HG03565 (cell line): ENCODE data around the gene RND1.
"Not testable (repeated sequence)": the region's sequence is repeated elsewhere in the genome, so short reads cannot be mapped to it uniquely, and the experiment has no call there.

Experiments used
- ATAC-seq: cut with Tn5 transposase; IDR thresholded peaks from one replicate; pipeline ENCODE4 v1.9.1; 2021; ENCODE audit warnings: mild to moderate bottlenecking, moderate library complexity; ENCODE audit not compliant: unreplicated experiment

Gene RND1

GRCh38 chr12:48869191-48869590, 3.5 kb upstream of the RND1 start:
- ATAC-seq: no peak

GRCh38 chr12:48868451-48868850, 2.8 kb upstream of the RND1 start:
- no peak for ATAC-seq

DNA sequence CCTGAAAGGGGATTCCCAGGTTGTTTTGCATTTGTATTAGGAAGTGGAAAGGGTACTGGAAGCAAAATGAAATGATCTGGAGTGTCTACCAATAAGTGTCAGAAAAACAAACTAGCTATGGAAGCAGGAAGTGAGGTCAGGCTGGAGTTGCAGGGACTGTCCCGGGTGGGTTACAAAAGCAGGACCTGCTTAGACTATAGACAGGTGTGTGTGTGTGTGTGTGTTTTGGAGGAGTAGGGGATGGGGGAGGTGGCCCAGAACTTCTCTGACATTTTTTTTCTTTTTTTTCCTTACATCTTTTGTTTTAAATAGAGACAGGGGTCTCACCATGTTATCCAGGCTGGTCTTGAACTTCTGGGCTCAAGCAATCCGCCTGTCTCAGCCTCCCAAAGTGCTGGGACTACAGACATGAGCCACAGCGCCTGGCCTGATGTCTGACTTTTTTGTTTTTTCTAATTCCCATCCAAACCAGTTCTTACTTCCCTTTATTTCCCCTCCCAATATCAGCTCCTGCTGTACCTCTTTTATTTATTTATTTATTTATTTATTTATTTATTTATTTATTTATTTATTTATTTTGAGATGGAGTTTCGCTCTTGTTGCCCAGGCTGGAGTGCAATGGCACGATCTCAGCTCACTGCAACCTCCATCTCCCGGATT, 512 bp upstream of the RND1 start:
- ATAC-seq: no peak

DNA sequence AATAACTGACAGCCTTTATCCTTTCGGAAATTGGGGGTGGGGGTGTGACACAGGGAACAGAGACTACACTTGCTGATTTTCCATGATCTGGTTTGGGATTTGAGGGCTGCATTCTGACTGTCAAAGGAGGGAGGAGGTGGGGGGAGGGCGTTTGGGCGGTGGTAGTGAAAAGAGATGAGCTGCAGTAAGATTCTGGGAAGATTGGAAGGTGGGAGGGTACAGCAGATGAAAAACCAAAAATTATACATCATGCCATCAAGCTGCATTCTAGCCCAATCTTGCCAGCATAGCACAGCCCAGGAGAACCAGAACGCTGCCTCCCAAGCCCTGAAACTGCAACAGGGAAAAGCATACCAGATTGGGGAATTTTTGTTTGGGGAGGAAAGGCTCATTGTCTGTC, 2.4 kb downstream of the RND1 start:
- no peak for ATAC-seq

DNA sequence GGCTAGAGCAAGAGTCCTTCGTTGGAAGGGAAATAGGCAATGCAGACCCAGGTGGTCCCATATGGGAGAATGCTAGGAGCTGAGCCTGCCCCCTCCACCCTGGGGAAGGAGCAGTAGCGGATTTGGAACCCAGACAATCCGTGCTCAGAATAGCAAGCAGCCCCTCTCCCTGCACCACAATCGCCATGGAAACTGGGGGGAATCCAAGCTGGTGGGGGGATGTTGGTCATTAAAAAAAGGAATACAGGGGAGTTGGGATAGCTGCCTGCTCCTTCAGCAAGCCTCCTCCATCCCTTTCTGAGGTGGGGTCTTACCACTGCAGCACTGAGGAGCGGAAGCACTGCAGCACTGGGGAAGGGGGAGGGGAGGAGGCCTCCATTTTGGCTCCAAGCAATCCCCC, 2.9 kb downstream of the RND1 start:
- no peak for ATAC-seq

DNA sequence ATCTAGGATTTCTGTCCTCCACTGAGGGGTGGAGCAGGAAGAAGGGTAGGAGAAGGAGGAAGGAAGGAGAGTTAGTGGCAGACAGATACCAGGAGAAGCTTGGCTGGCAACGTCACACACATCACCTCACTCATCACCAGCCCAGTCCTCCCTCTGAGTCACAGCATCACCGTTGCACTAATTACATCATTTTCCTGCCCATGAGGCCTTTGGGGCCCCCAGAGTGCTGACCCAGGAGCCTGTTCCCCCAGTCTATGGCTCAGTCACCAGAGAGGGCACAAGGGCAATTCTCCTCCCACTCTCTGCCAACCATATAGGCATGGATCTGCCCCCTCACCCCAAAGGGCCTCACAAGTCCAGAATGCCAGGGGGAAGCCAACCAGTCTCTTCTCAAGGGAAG, 4.6 kb downstream of the RND1 start:
- no peak for ATAC-seq

GRCh38 chr12:48860236-48860635, 5.4 kb downstream of the RND1 start:
- ATAC-seq: not testable (repeated sequence)

- ATAC-seq: no peak
Measured at GRCh38 chr12:48859607-48860006, 6.1 kb downstream of the RND1 start.

GRCh38 chr12:48858043-48858442, 7.6 kb downstream of the RND1 start:
- ATAC-seq: no peak

DNA sequence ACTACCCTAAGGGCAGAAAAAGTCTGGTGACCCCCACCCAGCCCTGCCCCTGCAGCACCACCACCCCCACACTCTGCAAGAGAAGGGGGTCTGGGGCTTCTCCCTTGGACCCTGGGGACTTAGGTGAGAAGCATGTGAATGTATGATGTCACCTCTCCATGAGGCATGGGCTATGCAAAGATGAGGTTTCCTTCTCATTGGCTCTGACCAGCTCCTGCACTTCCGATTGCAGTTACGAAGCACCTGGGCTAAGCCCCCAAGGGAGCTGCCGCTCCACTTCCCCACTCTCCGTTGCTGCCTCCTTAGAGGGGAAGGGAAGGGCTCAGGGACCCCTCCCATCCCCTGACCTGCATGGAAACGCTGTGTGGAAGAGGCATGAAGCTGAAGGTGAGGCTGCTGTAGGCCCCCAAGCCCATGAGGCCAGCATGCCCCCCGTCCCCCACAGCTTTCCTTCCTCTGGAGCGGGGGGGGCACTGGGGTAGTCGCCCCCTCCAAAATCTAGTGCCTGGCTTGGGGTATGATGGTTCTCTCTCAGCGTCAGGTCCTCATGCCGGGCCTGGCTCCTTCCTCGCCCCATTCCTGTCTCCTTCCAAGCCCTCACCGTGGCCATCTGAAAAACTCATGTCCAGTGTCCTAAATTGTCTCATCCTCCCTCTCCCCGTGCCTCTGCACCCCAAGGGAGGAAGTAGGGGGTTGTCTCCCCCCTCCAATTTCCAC, 8.2 kb downstream of the RND1 start:
- ATAC-seq: no peak

DNA sequence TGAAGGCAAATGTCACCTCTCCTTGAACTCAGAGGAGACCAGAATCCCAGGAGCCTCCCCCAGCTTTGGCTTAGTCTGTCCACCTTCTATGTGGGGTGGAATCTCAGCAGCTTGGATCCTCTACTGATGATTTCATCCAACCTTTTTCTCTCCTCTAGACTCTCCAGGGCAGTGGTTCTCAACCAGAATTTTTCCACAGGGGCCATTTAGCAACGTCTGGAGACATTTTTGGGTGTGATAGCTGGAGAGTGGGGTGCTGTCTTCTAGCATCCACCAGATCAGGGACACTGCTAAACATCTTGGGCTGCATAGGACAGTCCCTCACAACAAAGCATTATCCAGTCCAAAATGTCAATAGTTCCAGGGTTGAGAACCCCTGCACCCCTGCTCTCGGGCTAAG, 9.3 kb downstream of the RND1 start:
- no peak for ATAC-seq

GRCh38 chr12:48854932-48855331, 10.7 kb downstream of the RND1 start:
- not testable (repeated sequence) for ATAC-seq

- no peak for ATAC-seq
Measured at GRCh38 chr12:48854488-48854887, 11.2 kb downstream of the RND1 start.

DNA sequence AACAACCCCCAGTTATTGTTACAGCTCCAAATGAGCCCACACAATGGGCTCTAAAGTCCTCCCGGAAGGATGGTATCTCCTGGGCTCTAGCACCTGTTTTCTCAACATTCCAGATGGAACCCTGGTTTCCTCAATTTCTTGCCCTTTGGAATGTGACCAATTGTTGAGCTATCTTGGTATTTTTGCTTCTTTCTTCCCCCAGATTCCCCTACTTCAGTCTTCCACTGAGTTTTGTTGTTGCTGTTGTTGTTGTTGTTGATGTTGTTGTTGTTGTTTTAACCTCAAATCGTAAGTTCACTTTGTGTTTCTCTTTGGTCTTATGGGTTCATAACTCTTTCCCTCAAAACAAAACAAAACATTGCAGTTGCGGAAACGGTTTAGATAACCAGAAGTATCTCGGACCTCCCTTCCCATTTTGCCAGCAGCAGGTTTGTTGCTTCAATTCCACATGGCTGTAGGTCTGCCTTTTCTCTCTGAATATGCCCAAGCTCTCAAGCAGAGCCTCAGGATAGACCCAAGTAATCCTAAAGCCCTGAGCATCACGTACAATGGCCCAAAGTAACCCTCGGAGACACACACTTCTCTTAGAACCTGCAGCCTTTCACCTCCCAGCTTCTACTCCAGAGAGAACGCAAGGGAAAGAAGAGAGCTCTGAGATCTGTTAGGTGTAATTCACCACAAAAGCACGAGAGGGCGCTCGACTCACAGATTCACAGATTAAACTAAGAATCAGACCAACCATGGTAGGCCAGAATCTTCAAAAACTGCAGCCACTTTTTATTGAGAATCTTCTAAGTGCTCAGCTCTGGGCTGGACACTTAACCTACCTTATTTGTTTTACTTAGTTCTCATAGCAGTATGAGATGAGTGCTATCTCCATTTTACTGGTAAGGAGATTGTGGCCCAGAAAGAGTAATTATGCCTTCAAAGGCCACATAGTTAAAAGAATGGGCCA, 12.7 kb downstream of the RND1 start:
- peak; percentile 34 for ATAC-seq

- ATAC-seq: peak; percentile 89
Measured at GRCh38 chr12:48851883-48852733, 13.6 kb downstream of the RND1 start, which contains the start of gene DDX23. Gene DDX23, minus strand, starts transcription at chr12:48852163. Its CDS starts 6,381 bp downstream, at chr12:48845782.

- ATAC-seq: not testable (repeated sequence)
Measured at GRCh38 chr12:48842021-48842420, 23.6 kb downstream of the RND1 start.

GRCh38 chr12:48838048-48838447, 27.6 kb downstream of the RND1 start:
- ATAC-seq: no peak

GRCh38 chr12:48832321-48833060, 33.2 kb downstream of the RND1 start:
- no peak for ATAC-seq

DNA sequence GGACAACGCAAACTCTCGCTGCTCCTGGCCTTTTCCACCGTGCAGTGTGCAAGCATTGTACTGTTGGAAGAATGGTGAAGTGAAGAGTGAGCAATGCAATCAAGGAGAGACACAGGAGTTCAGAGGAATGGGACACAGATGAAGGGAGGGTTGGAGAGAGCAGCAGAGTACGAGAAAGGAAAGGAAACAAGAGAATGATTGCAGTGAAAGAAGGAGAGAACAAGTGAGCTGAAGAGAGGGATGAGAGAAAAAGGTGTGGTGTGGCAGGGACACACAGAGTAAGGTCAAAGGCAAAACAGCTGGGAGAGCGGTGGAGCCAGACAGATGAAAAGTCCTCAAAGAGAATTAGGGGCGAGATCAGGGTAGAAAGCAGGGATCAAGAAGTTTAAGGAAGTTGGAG, 34.4 kb downstream of the RND1 start:
- ATAC-seq: no peak
